Calu3 (cell line): ENCODE results near the gene CHP2. TPM values are rescaled to one million over a fixed set of nuclear protein-coding genes. Genes with fewer than 3 reads are reported as not detected.
A peak's percentile ranks its signal among the peaks of the same experiment; 100 is the strongest.

ENCODE experiments used
- BruUV-seq: library from RNA; stranded (reverse); fragments of 400-500 nt; replicated peaks from 2 replicates; lab custom pipeline; 2021; lab: Mats Ljungman, UMichigan
- CTCF ChIA-PET: fragments of 300-600 bp; sonication (Branson Sonifier 250); formaldehyde crosslinking; loops from one replicate; lab custom pipeline; 2022; ENCODE audit warnings: antibody characterized with exemption; lab: Charles Lee
- DNase-seq: peaks from one replicate; pipeline ENCODE4 v3.0.0; 2022
- H3K27ac Mint-ChIP-seq: one replicate; pipeline ENCODE4 v1.8.0; 2022; ENCODE audit warnings: mixed read lengths; ENCODE audit not compliant: unreplicated experiment
- H3K27me3 Mint-ChIP-seq: one replicate; pipeline ENCODE4 v1.8.0; 2022; ENCODE audit warnings: mixed read lengths; ENCODE audit not compliant: unreplicated experiment
- H3K36me3 Mint-ChIP-seq: one replicate; pipeline ENCODE4 v1.8.0; 2022; ENCODE audit warnings: mild to moderate bottlenecking, moderate library complexity, mixed read lengths; ENCODE audit not compliant: insufficient read depth, unreplicated experiment
- H3K4me1 Mint-ChIP-seq: one replicate; pipeline ENCODE4 v1.8.0; 2022; ENCODE audit warnings: mild to moderate bottlenecking, low read depth, mixed read lengths; ENCODE audit not compliant: unreplicated experiment
- H3K4me3 Mint-ChIP-seq: one replicate; pipeline ENCODE4 v1.8.0; 2022; ENCODE audit warnings: mild to moderate bottlenecking, low read depth, moderate library complexity, mixed read lengths; ENCODE audit not compliant: unreplicated experiment
- H3K9me3 Mint-ChIP-seq: one replicate; pipeline ENCODE4 v1.8.0; 2022; ENCODE audit warnings: low read depth, mixed read lengths; ENCODE audit not compliant: unreplicated experiment
- CTCF ChIP-seq: fragments of 200-600 bp; IDR thresholded peaks from one replicate; pipeline ENCODE4 v1.8.0; 2022; ENCODE audit warnings: antibody characterized with exemption; ENCODE audit not compliant: unreplicated experiment
- intact Hi-C: fragments of 100-400 bp; cut with micrococcal nuclease; formaldehyde crosslinking; loops from one replicate; pipeline ENCODE4 v1.10.0; 2022; ENCODE audit not compliant: unreplicated experiment
- total RNA-seq: library from RNA; stranded (reverse); gene quantifications from 2 replicates; pipeline ENCODE4 v1.2.3, GENCODE V29; 2022

Gene CHP2
- total RNA-seq, 1 experiment from 2014 or later: not detected

GRCh38 chr16:23785842-23786241 is 31.0 kb downstream of the CHP2 start:
- peaks cover 59% of the 10 kb centered on the region for H3K27me3 Mint-ChIP-seq
- no peaks in the 10 kb centered on the region for H3K4me1 Mint-ChIP-seq
- H3K4me3 Mint-ChIP-seq: no peak overlapping the region
- intact Hi-C loops: no loop called here
- H3K9me3 Mint-ChIP-seq: no peaks in the 10 kb centered on the region
- DNase-seq: no peak
- H3K36me3 Mint-ChIP-seq: no peaks in the 10 kb centered on the region
- TF ChIP-seq CTCF: no peak
- BruUV-seq: no TSS peak
- CTCF ChIA-PET: interaction anchor here (1.1 kb wide), 1 partner anchor 1263 kb away, joined by 3 read pairs; no protein-coding TSS in a partner anchor
- no peak overlapping the region for H3K27ac Mint-ChIP-seq

- H3K27me3 Mint-ChIP-seq: peaks cover 47% of the 10 kb centered on the region
- no peaks in the 10 kb centered on the region for H3K36me3 Mint-ChIP-seq
- CTCF ChIA-PET: no interaction called here
- TF ChIP-seq CTCF: no peak
- intact Hi-C loops: no loop called here
- H3K27ac Mint-ChIP-seq: no peak overlapping the region
- no peak overlapping the region for H3K4me3 Mint-ChIP-seq
- no TSS peak for BruUV-seq
- H3K9me3 Mint-ChIP-seq: no peaks in the 10 kb centered on the region
- no peak for DNase-seq
- H3K4me1 Mint-ChIP-seq: no peaks in the 10 kb centered on the region
Measured at GRCh38 chr16:23786964-23787561, 32.2 kb downstream of the CHP2 start.

GRCh38 chr16:23788685-23789084 is 33.9 kb downstream of the CHP2 start:
- H3K27ac Mint-ChIP-seq: no peak overlapping the region
- intact Hi-C loops: no loop called here
- no peaks in the 10 kb centered on the region for H3K36me3 Mint-ChIP-seq
- CTCF ChIA-PET: interaction anchor here (0.6 kb wide), 1 partner anchor 762 kb away, joined by 3 read pairs; no protein-coding TSS in a partner anchor
- H3K4me1 Mint-ChIP-seq: no peaks in the 10 kb centered on the region
- no peaks in the 10 kb centered on the region for H3K9me3 Mint-ChIP-seq
- DNase-seq: no peak
- H3K4me3 Mint-ChIP-seq: no peak overlapping the region
- peaks cover 38% of the 10 kb centered on the region for H3K27me3 Mint-ChIP-seq
- BruUV-seq: no TSS peak
- no peak for TF ChIP-seq CTCF

- no TSS peak for BruUV-seq
- H3K4me3 Mint-ChIP-seq: no peak overlapping the region
- H3K9me3 Mint-ChIP-seq: no peaks in the 10 kb centered on the region
- H3K27ac Mint-ChIP-seq: no peak overlapping the region
- H3K27me3 Mint-ChIP-seq: peaks cover 24% of the 10 kb centered on the region
- DNase-seq: peak; percentile 6
- no peaks in the 10 kb centered on the region for H3K4me1 Mint-ChIP-seq
- CTCF ChIA-PET: no interaction called here
- H3K36me3 Mint-ChIP-seq: no peaks in the 10 kb centered on the region
- no peak for TF ChIP-seq CTCF
- intact Hi-C loops: no loop called here
Measured at GRCh38 chr16:23795378-23795777, 40.6 kb downstream of the CHP2 start.
